ENCODE data around the gene PDE9A.
A peak's percentile ranks its signal among the peaks of the same experiment; 100 is the strongest.
"Not testable (repeated sequence)": the region's sequence is repeated elsewhere in the genome, so short reads cannot be mapped to it uniquely, and the experiment has no call there.

The PDE9A gene

GRCh38 chr21:42807938-42808613 is 154.7 kb downstream of the PDE9A start:
- no peak for DNase-seq

- DNase-seq, result no peak
Measured at GRCh38 chr21:42809171-42809570, 155.8 kb downstream of the PDE9A start.

GRCh38 chr21:42809577-42810475 is 156.4 kb downstream of the PDE9A start:
- no peak for DNase-seq

- no peak for DNase-seq
Measured at GRCh38 chr21:42811960-42812359, 158.5 kb downstream of the PDE9A start.

- not testable (repeated sequence) for DNase-seq
Measured at GRCh38 chr21:42812528-42813241, 159.3 kb downstream of the PDE9A start.

- DNase-seq, result no peak
Measured at GRCh38 chr21:42815217-42815616, 161.8 kb downstream of the PDE9A start.

GRCh38 chr21:42818328-42818749 is 164.9 kb downstream of the PDE9A start:
- peak; percentile 12 for DNase-seq

- no peak for DNase-seq
Measured at GRCh38 chr21:42819861-42820615, 166.6 kb downstream of the PDE9A start.

- no peak for DNase-seq
Measured at GRCh38 chr21:42820616-42821465, 167.4 kb downstream of the PDE9A start.

Measured in activated gamma-delta T cell (primary cell).